ENCODE data around the gene PAPLN.

- TF ChIP-seq EZH2 (IDR thresholded peaks at IDR 0.05), result no peak
- TF ChIP-seq POLR2AphosphoS5 (IDR thresholded peaks at IDR 0.05; ENCODE audit: low read depth, low read length), result no peak
- no peak for TF ChIP-seq YY1 (IDR thresholded peaks at IDR 0.05; ENCODE audit: extremely low read depth, insufficient replicate concordance, low read depth, low read length)
- TF ChIP-seq CTCF (IDR thresholded peaks at IDR 0.05 in 2 of 3, conservative IDR thresholded peaks at IDR 0.05 in 1 of 3; ENCODE audit: borderline replicate concordance in 1 of 3, insufficient read depth in 1 of 3, low read depth in 2 of 3, low read length in 2 of 3), result no peak
- TF ChIP-seq POLR2A (IDR thresholded peaks at IDR 0.05; ENCODE audit: borderline replicate concordance, extremely low read depth, insufficient read depth, insufficient read length), result no peak
- no peak for TF ChIP-seq ZNF274 (IDR thresholded peaks at IDR 0.05; ENCODE audit: low read depth, low read length)
- no peak for TF ChIP-seq SIN3A (IDR thresholded peaks at IDR 0.05; ENCODE audit: low read depth)
- TF ChIP-seq RAD21 (IDR thresholded peaks at IDR 0.05; ENCODE audit: low read depth), result no peak
- TF ChIP-seq MAX (IDR thresholded peaks at IDR 0.05), result no peak
- no peak for TF ChIP-seq JUND (IDR thresholded peaks at IDR 0.05)
- TF ChIP-seq SP1 (IDR thresholded peaks at IDR 0.05; ENCODE audit: low read depth), result no peak
- no peak for TF ChIP-seq TCF7L2 (IDR thresholded peaks at IDR 0.05; ENCODE audit: borderline replicate concordance, extremely low read depth, insufficient read depth, insufficient read length)
- no peak for TF ChIP-seq REST (IDR thresholded peaks at IDR 0.05; ENCODE audit: low read depth)
- TF ChIP-seq, protein P1, sequence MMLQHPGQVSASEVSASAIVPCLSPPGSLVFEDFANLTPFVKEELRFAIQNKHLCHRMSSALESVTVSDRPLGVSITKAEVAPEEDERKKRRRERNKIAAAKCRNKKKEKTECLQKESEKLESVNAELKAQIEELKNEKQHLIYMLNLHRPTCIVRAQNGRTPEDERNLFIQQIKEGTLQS (IDR thresholded peaks at IDR 0.05), result no peak
These were observed 19.9 kb upstream of the PAPLN start for GRCh38 chr14:73217411-73217810.
